Measurements from ENCODE around the gene TAF12.

TAF12 gene

GRCh38 chr1:28631713-28632112 is 11.2 kb downstream of the TAF12 start:
- DNase-seq, result no peak
- no peak overlapping the region for H2BK5ac ChIP-seq (ENCODE audit: low read depth, low read length, poor library complexity, severe bottlenecking)
- no peak overlapping the region for H3K14ac ChIP-seq (ENCODE audit: low read length in 2 of 2)
- no peak overlapping the region for H3K4me2 ChIP-seq (ENCODE audit: low read length, poor library complexity, severe bottlenecking)
- H3K23ac ChIP-seq (ENCODE audit: low read length in 2 of 2), result no peak overlapping the region
- H3K18ac ChIP-seq (ENCODE audit: low read depth in 1 of 2, low read length in 2 of 2), result no peak overlapping the region
- H3K4ac ChIP-seq (ENCODE audit: low read depth in 1 of 2, low read length in 2 of 2), result no peak overlapping the region
- H3K4me1 ChIP-seq (ENCODE audit: control insufficient read depth, insufficient read depth, low read depth, low read length), result peaks cover 1% of the 10 kb centered on the region
- H2BK120ac ChIP-seq (ENCODE audit: low read depth, low read length), result no peak overlapping the region
- no peak overlapping the region for H2BK15ac ChIP-seq (ENCODE audit: low read depth, poor library complexity, severe bottlenecking)
- peaks cover under 1% of the 10 kb centered on the region for H3K79me1 ChIP-seq (replicated peaks; ENCODE audit: low read length, poor library complexity, severe bottlenecking)
- no peak overlapping the region for H2AK5ac ChIP-seq (ENCODE audit: low read length, severe bottlenecking)
- H4K8ac ChIP-seq (ENCODE audit: low read length), result no peak overlapping the region
- no peaks in the 10 kb centered on the region for H3K9me3 ChIP-seq (ENCODE audit: control insufficient read depth, low read length)
- no peak overlapping the region for H3K27ac ChIP-seq (ENCODE audit: low read length, poor library complexity, severe bottlenecking)
- no peaks in the 10 kb centered on the region for H3K27me3 ChIP-seq (ENCODE audit: control insufficient read depth in 1 of 2, insufficient read depth in 1 of 2, low read length in 2 of 2)
- H4K91ac ChIP-seq (ENCODE audit: low read length), result no peak overlapping the region
- H3K9ac ChIP-seq (ENCODE audit: low read length), result no peak overlapping the region
- WGBS, result no CpG with 5 or more reads among the region's 1 CpG
- no peaks in the 10 kb centered on the region for H3K36me3 ChIP-seq (ENCODE audit: control insufficient read depth in 1 of 2, insufficient read depth in 2 of 2, low read depth in 1 of 2, low read length in 2 of 2)
- H3K4me3 ChIP-seq (ENCODE audit: insufficient read depth in 1 of 2, low read depth in 1 of 2, low read length in 2 of 2), result no peak overlapping the region
- H2BK12ac ChIP-seq (ENCODE audit: low read length in 2 of 2), result no peak overlapping the region
- H2AFZ ChIP-seq (ENCODE audit: low read depth, low read length), result no peak overlapping the region

DNA sequence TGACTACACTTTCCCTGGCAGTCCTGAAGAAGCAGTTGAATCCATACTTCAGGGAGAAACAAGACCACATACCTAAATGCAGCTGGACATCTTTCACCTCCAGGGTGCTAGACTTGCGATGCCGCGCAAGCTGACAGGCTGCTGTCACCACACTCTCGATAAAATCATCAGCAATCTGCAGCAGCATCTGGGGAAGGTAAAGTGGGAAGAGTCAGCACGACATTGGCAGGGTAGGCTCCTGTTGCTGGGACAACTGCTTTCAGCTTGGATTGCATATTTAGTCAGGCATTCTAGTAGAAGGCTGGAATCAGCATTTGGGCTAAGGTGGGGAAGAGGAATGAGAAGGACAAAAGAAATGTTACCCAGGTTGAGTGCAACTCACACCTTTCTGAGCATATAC is 29.7 kb downstream of the TAF12 start:
- no peak overlapping the region for H2BK120ac ChIP-seq (ENCODE audit: low read depth, low read length)
- no peaks in the 10 kb centered on the region for H3K9me3 ChIP-seq (ENCODE audit: control insufficient read depth, low read length)
- WGBS, result 94% methylated on average over 5 of the region's 5 CpGs
- H4K8ac ChIP-seq (ENCODE audit: low read length), result no peak overlapping the region
- H3K27me3 ChIP-seq (ENCODE audit: control insufficient read depth in 1 of 2, insufficient read depth in 1 of 2, low read length in 2 of 2), result no peaks in the 10 kb centered on the region
- H3K4me3 ChIP-seq (ENCODE audit: insufficient read depth in 1 of 2, low read depth in 1 of 2, low read length in 2 of 2), result no peak overlapping the region
- H2AK5ac ChIP-seq (ENCODE audit: low read length, severe bottlenecking), result no peak overlapping the region
- H2BK5ac ChIP-seq (ENCODE audit: low read depth, low read length, poor library complexity, severe bottlenecking), result no peak overlapping the region
- H3K18ac ChIP-seq (ENCODE audit: low read depth in 1 of 2, low read length in 2 of 2), result no peak overlapping the region
- no peak overlapping the region for H3K23ac ChIP-seq (ENCODE audit: low read length in 2 of 2)
- no peaks in the 10 kb centered on the region for H3K79me1 ChIP-seq (replicated peaks; ENCODE audit: low read length, poor library complexity, severe bottlenecking)
- no peak overlapping the region for H3K4ac ChIP-seq (ENCODE audit: low read depth in 1 of 2, low read length in 2 of 2)
- H2BK15ac ChIP-seq (ENCODE audit: low read depth, poor library complexity, severe bottlenecking), result no peak overlapping the region
- no peak overlapping the region for H3K4me2 ChIP-seq (ENCODE audit: low read length, poor library complexity, severe bottlenecking)
- H3K9ac ChIP-seq (ENCODE audit: low read length), result no peak overlapping the region
- no peak overlapping the region for H3K27ac ChIP-seq (ENCODE audit: low read length, poor library complexity, severe bottlenecking)
- DNase-seq, result no peak
- peaks cover 32 to 64% of the 10 kb centered on the region in 2 experiments for H3K36me3 ChIP-seq (ENCODE audit: control insufficient read depth in 1 of 2, insufficient read depth in 2 of 2, low read depth in 1 of 2, low read length in 2 of 2)
- no peak overlapping the region for H4K91ac ChIP-seq (ENCODE audit: low read length)
- H3K4me1 ChIP-seq (ENCODE audit: control insufficient read depth, insufficient read depth, low read depth, low read length), result no peaks in the 10 kb centered on the region
- no peak overlapping the region for H2AFZ ChIP-seq (ENCODE audit: low read depth, low read length)
- no peak overlapping the region for H2BK12ac ChIP-seq (ENCODE audit: low read length in 2 of 2)
- H3K14ac ChIP-seq (ENCODE audit: low read length in 2 of 2), result no peak overlapping the region

DNA sequence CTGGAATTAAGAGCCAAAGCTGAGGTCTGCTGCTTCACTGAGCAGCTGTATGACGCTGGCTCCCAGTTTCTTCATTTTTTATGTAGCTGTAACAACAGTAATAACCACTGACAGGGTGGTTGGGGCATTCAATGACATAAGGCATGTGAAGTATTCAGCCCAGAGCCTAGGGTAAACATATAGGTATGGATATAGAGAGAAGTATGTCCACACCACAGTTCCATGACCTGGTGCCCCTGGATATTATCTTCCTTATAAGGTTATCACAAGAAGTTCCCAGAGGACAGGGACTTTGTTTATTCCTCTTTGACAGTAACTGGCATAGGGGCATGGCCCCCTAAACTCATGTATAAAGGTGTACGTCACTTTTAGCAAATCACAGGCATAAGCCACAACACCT is 36.1 kb downstream of the TAF12 start:
- 72% methylated on average over 2 of the region's 2 CpGs for WGBS
- H3K18ac ChIP-seq (ENCODE audit: low read depth in 1 of 2, low read length in 2 of 2), result no peak overlapping the region
- no peak overlapping the region for H3K14ac ChIP-seq (ENCODE audit: low read length in 2 of 2)
- no peak for DNase-seq
- peaks cover 52 to 67% of the 10 kb centered on the region in 2 experiments for H3K36me3 ChIP-seq (ENCODE audit: control insufficient read depth in 1 of 2, insufficient read depth in 2 of 2, low read depth in 1 of 2, low read length in 2 of 2)
- no peak overlapping the region for H3K4ac ChIP-seq (ENCODE audit: low read depth in 1 of 2, low read length in 2 of 2)
- H3K9ac ChIP-seq (ENCODE audit: low read length), result no peak overlapping the region
- H2BK5ac ChIP-seq (ENCODE audit: low read depth, low read length, poor library complexity, severe bottlenecking), result no peak overlapping the region
- no peak overlapping the region for H2BK120ac ChIP-seq (ENCODE audit: low read depth, low read length)
- peaks cover 10% of the 10 kb centered on the region for H3K4me1 ChIP-seq (ENCODE audit: control insufficient read depth, insufficient read depth, low read depth, low read length)
- H4K8ac ChIP-seq (ENCODE audit: low read length), result no peak overlapping the region
- no peak overlapping the region for H3K4me3 ChIP-seq (ENCODE audit: insufficient read depth in 1 of 2, low read depth in 1 of 2, low read length in 2 of 2)
- H2AFZ ChIP-seq (ENCODE audit: low read depth, low read length), result no peak overlapping the region
- no peak overlapping the region for H4K91ac ChIP-seq (ENCODE audit: low read length)
- H3K23ac ChIP-seq (ENCODE audit: low read length in 2 of 2), result no peak overlapping the region
- peaks cover 2% of the 10 kb centered on the region for H3K79me1 ChIP-seq (replicated peaks; ENCODE audit: low read length, poor library complexity, severe bottlenecking)
- H2BK15ac ChIP-seq (ENCODE audit: low read depth, poor library complexity, severe bottlenecking), result no peak overlapping the region
- no peaks in the 10 kb centered on the region for H3K27me3 ChIP-seq (ENCODE audit: control insufficient read depth in 1 of 2, insufficient read depth in 1 of 2, low read length in 2 of 2)
- H2BK12ac ChIP-seq (ENCODE audit: low read length in 2 of 2), result no peak overlapping the region
- H3K9me3 ChIP-seq (ENCODE audit: control insufficient read depth, low read length), result no peaks in the 10 kb centered on the region
- peak overlapping the region; percentile 54 for H3K27ac ChIP-seq (ENCODE audit: low read length, poor library complexity, severe bottlenecking)
- no peak overlapping the region for H2AK5ac ChIP-seq (ENCODE audit: low read length, severe bottlenecking)
- no peak overlapping the region for H3K4me2 ChIP-seq (ENCODE audit: low read length, poor library complexity, severe bottlenecking)

DNA sequence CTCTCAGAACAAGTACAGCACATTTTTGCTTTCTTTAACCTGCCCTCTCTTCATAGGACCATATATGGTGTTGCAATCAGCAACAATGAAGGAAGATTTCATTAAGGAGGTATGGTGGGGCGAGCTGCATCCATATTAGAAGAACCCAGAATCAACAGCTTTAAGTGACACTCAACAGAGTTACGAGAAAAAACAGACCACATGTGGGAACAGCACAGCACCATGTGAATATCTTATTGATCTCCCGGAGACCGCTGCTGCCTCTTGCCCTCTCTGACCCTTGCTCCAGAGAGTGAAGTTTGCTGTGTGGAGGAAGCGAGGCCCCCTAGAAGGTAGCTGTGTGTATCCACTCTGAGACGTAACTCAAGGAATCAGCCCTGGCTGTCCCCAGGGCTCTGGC is 37.9 kb downstream of the TAF12 start:
- H3K23ac ChIP-seq (ENCODE audit: low read length in 2 of 2), result no peak overlapping the region
- no peak overlapping the region for H3K4ac ChIP-seq (ENCODE audit: low read depth in 1 of 2, low read length in 2 of 2)
- no peak overlapping the region for H3K4me3 ChIP-seq (ENCODE audit: insufficient read depth in 1 of 2, low read depth in 1 of 2, low read length in 2 of 2)
- H3K9ac ChIP-seq (ENCODE audit: low read length), result no peak overlapping the region
- H3K79me1 ChIP-seq (replicated peaks; ENCODE audit: low read length, poor library complexity, severe bottlenecking), result peaks cover 2% of the 10 kb centered on the region
- peaks cover 13% of the 10 kb centered on the region for H3K4me1 ChIP-seq (ENCODE audit: control insufficient read depth, insufficient read depth, low read depth, low read length)
- H3K14ac ChIP-seq (ENCODE audit: low read length in 2 of 2), result no peak overlapping the region
- H2BK15ac ChIP-seq (ENCODE audit: low read depth, poor library complexity, severe bottlenecking), result peak overlapping the region; percentile 8
- H4K8ac ChIP-seq (ENCODE audit: low read length), result no peak overlapping the region
- H3K18ac ChIP-seq (ENCODE audit: low read depth in 1 of 2, low read length in 2 of 2), result no peak overlapping the region
- no peak overlapping the region for H2BK5ac ChIP-seq (ENCODE audit: low read depth, low read length, poor library complexity, severe bottlenecking)
- no peak overlapping the region for H2AFZ ChIP-seq (ENCODE audit: low read depth, low read length)
- 54% methylated on average over 6 of the region's 6 CpGs for WGBS
- no peak overlapping the region for H2BK120ac ChIP-seq (ENCODE audit: low read depth, low read length)
- no peak for DNase-seq
- no peak overlapping the region for H4K91ac ChIP-seq (ENCODE audit: low read length)
- peaks cover 43 to 52% of the 10 kb centered on the region in 2 experiments for H3K36me3 ChIP-seq (ENCODE audit: control insufficient read depth in 1 of 2, insufficient read depth in 2 of 2, low read depth in 1 of 2, low read length in 2 of 2)
- H2AK5ac ChIP-seq (ENCODE audit: low read length, severe bottlenecking), result peak overlapping the region; percentile 18
- H3K27ac ChIP-seq (ENCODE audit: low read length, poor library complexity, severe bottlenecking), result no peak overlapping the region
- H2BK12ac ChIP-seq (ENCODE audit: low read length in 2 of 2), result no peak overlapping the region
- H3K4me2 ChIP-seq (ENCODE audit: low read length, poor library complexity, severe bottlenecking), result no peak overlapping the region
- no peaks in the 10 kb centered on the region for H3K27me3 ChIP-seq (ENCODE audit: control insufficient read depth in 1 of 2, insufficient read depth in 1 of 2, low read length in 2 of 2)
- H3K9me3 ChIP-seq (ENCODE audit: control insufficient read depth, low read length), result no peaks in the 10 kb centered on the region
